Measurements from ENCODE around the gene FAM89A.

FAM89A gene

GRCh38 chr1:231040019-231040799, at the start of gene FAM89A:
Gene FAM89A (minus strand): TSS chr1:231040254. CDS start chr1:231040211, 43 bp downstream.
- DNase-seq: no peak

- DNase-seq: no peak
These were observed 44.3 kb upstream of the FAM89A start for GRCh38 chr1:231084353-231084752.

- DNase-seq: no peak
These were observed 39.1 kb upstream of the FAM89A start for GRCh38 chr1:231079163-231079562.

- no peak for DNase-seq
These were observed 38.2 kb upstream of the FAM89A start for GRCh38 chr1:231078250-231078649.

- no peak for DNase-seq
These were observed 36.7 kb upstream of the FAM89A start for GRCh38 chr1:231076802-231077201.

- no peak for DNase-seq
These were observed 35.4 kb upstream of the FAM89A start for GRCh38 chr1:231075497-231075896.

- no peak for DNase-seq
These were observed 35.0 kb upstream of the FAM89A start for GRCh38 chr1:231075020-231075419.

GRCh38 chr1:231074046-231074445, 34.0 kb upstream of the FAM89A start:
- no peak for DNase-seq

- DNase-seq: no peak
These were observed 33.3 kb upstream of the FAM89A start for GRCh38 chr1:231073331-231073730.

GRCh38 chr1:231072502-231073094, 32.5 kb upstream of the FAM89A start:
- no peak for DNase-seq

GRCh38 chr1:231072041-231072440, 32.0 kb upstream of the FAM89A start:
- DNase-seq: no peak

GRCh38 chr1:231070758-231071444, 30.8 kb upstream of the FAM89A start:
- no peak for DNase-seq

- DNase-seq: no peak
These were observed 29.3 kb upstream of the FAM89A start for GRCh38 chr1:231069333-231069732.

GRCh38 chr1:231068762-231069161, 28.7 kb upstream of the FAM89A start:
- no peak for DNase-seq

- DNase-seq: no peak
These were observed 25.6 kb upstream of the FAM89A start for GRCh38 chr1:231065510-231066241.

- no peak for DNase-seq
These were observed 24.4 kb upstream of the FAM89A start for GRCh38 chr1:231064418-231064817.

- DNase-seq: no peak
These were observed 23.3 kb upstream of the FAM89A start for GRCh38 chr1:231063331-231063730.

GRCh38 chr1:231062500-231063270, 22.6 kb upstream of the FAM89A start:
- no peak for DNase-seq

- no peak for DNase-seq
These were observed 19.6 kb upstream of the FAM89A start for GRCh38 chr1:231059566-231060193.

- DNase-seq: no peak
These were observed 18.5 kb upstream of the FAM89A start for GRCh38 chr1:231058416-231059109.

GRCh38 chr1:231057410-231057809, 17.4 kb upstream of the FAM89A start:
- no peak for DNase-seq
